Measurements from ENCODE around the gene TRIO.
A peak's percentile ranks its signal among the peaks of the same experiment; 100 is the strongest.

GRCh38 chr5:14351845-14352712 lies 208.9 kb downstream of the TRIO start:
- no peak for TF ChIP-seq EZH2 (optimal IDR thresholded peaks at IDR 0.05; ENCODE audit: low read depth, low read length)
- TF ChIP-seq, protein P1, sequence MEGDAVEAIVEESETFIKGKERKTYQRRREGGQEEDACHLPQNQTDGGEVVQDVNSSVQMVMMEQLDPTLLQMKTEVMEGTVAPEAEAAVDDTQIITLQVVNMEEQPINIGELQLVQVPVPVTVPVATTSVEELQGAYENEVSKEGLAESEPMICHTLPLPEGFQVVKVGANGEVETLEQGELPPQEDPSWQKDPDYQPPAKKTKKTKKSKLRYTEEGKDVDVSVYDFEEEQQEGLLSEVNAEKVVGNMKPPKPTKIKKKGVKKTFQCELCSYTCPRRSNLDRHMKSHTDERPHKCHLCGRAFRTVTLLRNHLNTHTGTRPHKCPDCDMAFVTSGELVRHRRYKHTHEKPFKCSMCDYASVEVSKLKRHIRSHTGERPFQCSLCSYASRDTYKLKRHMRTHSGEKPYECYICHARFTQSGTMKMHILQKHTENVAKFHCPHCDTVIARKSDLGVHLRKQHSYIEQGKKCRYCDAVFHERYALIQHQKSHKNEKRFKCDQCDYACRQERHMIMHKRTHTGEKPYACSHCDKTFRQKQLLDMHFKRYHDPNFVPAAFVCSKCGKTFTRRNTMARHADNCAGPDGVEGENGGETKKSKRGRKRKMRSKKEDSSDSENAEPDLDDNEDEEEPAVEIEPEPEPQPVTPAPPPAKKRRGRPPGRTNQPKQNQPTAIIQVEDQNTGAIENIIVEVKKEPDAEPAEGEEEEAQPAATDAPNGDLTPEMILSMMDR (IDR thresholded peaks at IDR 0.05; ENCODE audit: low read length): peak; percentile 95
